Activated CD8-positive, alpha-beta memory T cell treated with anti-CD3 and anti-CD28 coated beads for 4 hours (primary cell): ENCODE measurements around the gene TNFRSF11A.

Experiments used
- DNase-seq, 2 donors: peaks; one replicate each; pipeline ENCODE4 v3.0.0-alpha.2; 2020; ENCODE audit warnings: low read depth in 2 of 2

Gene TNFRSF11A

GRCh38 chr18:62324917-62325805, at the start of gene TNFRSF11A:
TSS of gene TNFRSF11A (plus strand) at chr18:62325310. CDS start at chr18:62325353, 43 bp downstream.
- peak in 1 of 2 donors; percentile 12 for DNase-seq

DNA sequence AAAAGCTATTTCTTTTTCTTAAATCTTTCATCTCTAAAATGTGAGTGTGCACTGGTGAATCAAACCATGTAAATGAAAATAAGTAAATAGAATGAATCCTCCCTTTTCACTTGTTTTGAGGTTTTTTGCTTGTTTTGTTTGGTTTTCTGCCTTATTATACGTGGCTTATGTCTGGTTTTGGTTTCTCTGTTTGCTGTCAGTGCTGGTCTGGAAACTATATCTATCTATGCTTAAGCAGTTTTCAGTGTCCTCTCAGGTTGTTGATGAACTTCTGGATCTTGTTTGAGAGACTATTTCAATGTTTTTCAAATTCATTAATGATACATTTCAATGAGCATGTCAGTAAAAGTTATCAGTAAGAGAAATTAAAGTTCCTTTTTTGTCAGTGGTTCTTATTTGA, 48.1 kb upstream of the TNFRSF11A start:
- DNase-seq, result no peak

DNA sequence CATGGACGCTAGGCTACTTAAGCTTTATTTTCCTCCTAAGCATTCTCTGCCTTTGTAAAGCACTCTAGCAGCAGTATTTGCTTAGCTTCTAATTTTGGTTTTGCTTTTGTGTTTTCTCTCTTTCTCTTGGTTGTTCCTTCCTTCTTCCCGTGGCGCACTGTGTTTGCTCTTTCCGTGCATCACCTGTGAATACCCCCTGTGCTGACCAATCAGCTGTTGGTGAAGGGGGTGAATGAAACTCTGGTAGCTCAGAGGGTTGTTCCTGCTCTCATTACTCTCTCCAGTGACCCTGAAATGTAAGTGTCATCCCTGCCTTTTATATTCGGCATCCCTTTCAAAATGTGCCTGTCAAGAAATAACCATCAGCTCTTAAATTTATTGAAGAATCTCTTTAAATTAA, 45.5 kb upstream of the TNFRSF11A start:
- no peak for DNase-seq

DNA sequence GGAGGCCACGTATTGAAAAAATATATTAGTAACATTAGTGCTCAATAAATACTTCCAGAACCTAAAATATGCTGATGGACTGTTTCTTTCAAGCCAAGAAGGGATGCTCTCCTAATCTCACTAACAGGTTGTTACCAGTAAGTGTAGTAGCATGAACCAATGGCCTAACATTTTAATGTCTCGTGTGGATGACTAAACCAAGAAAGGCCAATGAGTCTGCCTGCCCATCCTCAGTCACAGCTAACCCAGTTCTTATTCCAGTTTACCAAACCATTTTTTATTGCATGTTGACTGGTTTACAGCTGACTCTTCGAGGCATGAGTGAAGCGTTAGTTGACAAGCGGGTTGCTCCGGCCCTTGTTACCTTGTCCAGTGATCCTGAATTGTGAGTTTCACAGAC, 45.1 kb upstream of the TNFRSF11A start:
- no peak for DNase-seq

DNA sequence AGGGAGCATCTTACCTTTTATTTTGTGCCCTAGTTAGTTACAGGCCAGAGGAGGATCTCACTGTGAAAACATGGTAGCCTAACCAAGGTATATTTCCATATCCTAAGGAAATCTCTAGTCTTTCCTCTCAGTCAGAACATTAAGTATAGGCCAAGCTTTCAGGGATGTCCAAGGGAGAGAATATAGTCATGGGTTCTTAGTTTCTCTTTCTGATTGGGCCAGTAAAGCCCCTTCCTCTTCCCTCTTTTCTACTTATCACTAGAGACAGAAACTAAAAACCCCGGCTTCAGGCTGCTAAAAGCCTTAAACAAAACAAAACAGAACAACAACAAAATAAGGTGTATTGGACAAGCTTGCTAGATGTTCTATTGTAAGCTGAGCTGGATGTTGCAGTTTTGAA, 44.3 kb upstream of the TNFRSF11A start:
- no peak for DNase-seq

DNA sequence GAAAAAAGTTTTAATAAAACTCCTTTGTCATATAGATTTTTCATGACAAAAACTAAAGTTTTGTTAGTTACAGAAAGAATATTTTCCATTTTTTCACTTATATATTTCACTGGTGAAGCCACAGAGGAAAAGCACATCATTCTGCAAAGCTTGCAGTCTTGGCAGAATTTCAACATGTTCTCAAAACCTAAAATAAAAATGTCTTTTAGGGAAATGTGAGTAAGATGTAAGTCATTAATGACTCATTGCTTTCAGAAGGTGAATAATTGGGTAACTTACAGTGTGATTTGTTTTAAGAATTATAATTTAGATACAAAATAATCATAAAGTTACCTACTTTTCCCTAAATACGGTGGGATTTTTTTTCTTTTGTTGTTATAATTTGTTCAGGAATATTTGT, 43.4 kb upstream of the TNFRSF11A start:
- no peak for DNase-seq

DNA sequence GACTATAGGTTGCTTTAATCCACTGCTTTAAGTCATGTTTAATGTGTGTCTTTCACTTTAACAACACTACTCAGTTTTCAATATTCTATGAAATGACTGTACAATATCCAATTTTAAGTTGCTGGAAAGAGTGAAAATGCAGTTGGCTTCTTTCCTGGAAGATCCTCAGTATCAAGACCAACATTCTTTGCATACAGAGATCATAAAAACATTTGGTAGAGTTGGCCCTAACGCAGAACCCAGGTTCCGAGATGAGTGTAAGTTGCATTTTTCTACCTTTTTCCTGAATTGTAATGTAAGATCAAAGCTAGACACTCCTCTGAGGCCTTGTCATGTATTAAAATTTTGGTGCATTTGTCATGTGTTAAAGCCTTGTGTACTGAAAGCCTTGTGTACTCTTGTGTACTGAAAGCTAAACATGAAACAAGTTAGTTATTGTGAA, 42.9 kb upstream of the TNFRSF11A start:
- DNase-seq, result no peak

DNA sequence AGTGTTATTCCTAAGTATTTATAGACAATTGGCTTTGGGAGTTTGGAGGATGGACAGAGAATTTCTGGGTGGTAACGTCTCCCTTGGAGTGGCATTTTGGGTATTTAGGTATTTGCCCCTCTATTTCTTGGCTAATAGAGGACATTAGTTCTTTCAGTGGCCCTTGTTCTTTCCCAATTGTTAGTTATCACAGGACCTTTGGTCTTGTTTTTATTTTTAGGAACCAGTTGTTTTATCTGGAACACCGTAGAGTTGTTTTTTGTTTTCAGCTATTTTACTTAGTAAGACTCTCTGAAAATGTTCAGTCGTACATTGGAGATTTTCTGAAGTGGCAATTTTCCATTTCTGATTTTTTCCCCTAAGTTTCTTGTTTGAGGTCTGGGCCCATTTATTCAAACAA, 40.5 kb upstream of the TNFRSF11A start:
- no peak for DNase-seq

DNA sequence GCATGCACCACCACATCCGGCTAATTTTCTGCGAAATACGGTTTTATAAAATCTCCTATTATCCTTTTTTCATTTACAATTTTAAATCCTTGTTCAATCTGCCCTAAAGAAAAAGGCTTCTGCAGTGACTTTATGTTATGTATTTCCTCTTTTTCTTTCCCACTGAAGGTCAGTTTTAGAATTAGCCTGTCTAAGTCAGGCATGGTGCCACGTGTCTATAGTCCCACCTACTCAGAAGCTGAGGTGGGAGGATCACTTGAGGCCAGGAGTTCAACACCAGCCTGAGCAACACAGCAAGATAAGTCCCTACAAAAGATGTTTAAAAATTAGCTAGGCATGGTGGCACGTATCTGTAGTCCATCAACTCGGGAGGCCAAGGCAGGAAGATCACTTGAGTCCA, 39.8 kb upstream of the TNFRSF11A start:
- no peak for DNase-seq

- no peak for DNase-seq
These were observed 37.1 kb upstream of the TNFRSF11A start for GRCh38 chr18:62287781-62288664.

GRCh38 chr18:62288665-62289008, 36.5 kb upstream of the TNFRSF11A start:
- DNase-seq, result no peak

GRCh38 chr18:62289047-62289446, 36.1 kb upstream of the TNFRSF11A start:
- DNase-seq, result no peak

DNA sequence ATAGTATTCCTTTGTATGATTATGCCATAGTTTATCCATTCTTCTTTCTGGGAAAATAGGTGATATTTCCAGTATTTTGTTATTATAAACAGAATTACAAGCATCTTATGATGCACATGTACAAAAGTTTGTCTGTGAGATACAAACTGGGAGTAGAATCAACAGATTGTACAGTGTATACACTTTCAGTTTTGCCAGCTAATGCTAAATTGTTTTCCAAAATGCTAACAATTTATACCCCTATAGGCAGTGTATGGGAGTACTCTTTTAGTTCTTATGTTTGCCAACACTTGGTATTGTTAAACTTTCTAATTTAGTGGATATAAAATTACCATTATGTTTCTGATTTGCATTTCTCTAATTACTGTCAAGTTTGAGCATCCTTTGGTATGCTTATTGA, 31.0 kb upstream of the TNFRSF11A start:
- DNase-seq, result no peak

DNA sequence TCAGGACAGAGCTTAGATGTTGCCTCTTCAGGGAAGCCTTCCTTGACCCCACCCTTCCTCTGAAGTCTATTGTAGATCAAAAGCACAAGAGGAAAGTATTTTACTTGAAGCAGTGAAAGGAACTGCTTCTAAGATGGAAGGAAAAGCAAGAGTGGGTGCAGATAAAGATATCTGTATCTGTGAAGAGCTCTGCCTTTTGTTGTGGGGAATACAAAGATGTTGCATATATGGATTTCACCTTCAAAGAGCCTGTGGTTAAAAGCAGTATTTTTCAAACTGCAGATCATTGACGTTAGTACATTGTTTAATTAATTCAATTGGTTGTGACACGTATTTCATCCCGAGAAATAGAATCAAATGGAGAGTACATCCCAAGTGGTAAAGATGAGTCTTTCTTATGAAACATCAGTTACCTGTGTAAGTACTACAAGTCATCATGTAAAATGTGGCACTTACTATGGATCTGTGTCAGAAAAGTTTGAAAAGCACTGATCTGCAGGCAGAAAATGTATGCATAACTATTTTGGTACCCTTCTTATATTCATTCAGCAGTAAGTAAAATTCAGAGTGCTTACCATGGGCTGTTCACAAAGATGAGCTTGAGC, 24.6 kb upstream of the TNFRSF11A start:
- DNase-seq, result no peak

GRCh38 chr18:62301322-62301721, 23.8 kb upstream of the TNFRSF11A start:
- DNase-seq, result no peak

DNA sequence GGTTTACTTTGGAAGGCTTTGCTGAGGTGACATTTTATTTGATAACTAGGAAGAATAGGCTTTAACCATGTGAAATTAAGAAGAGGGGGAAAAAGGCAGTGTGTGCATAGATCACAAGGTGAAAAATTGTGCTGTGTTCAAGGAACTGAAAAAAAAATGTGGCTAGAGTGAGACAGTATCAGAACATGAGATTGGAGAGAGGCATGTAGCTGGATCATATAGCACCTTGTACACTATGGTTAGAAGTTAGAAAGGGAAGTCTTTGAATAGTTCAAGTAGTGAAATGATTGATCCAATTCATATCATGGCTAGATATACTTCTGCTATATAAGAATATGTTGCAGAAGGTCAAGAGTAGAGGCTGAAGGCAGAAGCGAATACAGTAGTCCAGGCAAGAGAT, 12.3 kb upstream of the TNFRSF11A start:
- no peak for DNase-seq

DNA sequence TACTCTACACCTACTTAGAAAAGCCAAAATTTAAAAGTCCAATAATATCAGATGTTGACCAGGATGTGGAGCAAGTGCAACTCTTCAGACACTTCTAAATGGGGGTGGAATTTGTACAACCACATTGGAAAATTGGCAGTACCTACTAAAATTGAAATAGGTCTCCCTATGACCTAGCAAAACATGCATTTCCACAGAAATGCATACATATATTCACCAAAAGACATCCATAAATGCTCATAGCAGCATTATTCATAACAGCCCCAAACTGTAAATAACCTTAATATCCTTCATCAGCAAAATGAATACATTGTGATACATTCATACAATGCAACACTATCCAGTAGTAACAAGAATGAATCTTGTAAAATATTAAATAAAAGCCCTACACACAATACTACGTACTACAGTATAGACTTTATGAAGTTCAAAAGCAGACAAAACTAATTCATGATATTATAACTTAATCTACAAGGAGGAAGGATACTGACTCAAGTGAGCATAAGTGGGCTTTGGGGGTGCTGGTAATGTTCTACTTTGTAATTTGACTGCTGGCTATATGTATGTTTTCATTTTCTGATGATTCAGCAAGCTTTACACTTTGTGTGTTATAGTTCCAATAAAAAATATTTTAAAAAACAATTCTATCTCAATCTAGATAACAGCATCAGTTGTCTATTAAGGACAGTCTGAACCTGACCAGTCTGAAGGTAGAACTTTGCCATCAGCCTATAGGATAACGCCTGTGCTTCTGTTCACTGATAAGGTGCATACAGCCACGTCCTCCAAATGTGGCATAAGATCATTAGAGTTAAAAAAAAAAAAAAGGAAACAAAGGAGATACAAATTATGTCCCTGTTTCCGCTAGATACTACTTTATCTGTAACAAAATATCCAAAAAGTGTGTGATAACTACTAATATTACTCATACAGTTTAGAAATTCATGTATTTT, 6.6 kb upstream of the TNFRSF11A start:
- no peak for DNase-seq

- DNase-seq, result no peak
These were observed 3.9 kb upstream of the TNFRSF11A start for GRCh38 chr18:62321201-62321600.

DNA sequence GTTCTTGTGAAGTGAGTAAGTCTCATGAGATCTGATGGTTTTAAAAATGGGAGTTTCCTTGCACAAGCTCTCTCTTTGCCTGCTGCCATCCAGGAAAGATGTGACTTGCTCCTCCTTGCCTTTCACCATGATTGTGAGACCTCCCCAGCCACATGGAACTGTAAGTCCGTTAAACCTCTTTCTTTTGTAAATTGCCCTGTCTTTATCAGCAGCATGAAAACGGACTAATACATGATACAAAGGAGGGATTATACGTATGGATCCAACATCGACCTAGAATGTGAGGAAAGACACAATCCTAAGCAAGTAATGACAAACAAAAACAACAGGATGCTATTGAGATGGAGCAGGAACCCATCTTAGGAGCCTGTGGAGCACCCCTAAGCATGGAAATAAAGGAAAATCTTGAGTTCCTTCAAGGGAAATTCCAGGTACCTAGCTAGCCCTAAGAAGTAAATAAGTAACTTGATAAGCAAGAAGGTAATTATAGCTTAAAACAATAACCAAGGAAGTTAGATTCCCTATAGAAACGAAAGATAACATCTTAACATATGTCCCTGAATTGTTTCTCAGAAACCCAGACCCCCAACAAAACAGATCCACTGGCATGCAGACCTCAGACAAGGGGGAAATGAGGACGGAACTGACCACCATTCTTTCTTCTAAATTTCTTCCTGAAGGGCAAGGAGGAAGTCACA, 1.5 kb upstream of the TNFRSF11A start:
- no peak for DNase-seq

DNA sequence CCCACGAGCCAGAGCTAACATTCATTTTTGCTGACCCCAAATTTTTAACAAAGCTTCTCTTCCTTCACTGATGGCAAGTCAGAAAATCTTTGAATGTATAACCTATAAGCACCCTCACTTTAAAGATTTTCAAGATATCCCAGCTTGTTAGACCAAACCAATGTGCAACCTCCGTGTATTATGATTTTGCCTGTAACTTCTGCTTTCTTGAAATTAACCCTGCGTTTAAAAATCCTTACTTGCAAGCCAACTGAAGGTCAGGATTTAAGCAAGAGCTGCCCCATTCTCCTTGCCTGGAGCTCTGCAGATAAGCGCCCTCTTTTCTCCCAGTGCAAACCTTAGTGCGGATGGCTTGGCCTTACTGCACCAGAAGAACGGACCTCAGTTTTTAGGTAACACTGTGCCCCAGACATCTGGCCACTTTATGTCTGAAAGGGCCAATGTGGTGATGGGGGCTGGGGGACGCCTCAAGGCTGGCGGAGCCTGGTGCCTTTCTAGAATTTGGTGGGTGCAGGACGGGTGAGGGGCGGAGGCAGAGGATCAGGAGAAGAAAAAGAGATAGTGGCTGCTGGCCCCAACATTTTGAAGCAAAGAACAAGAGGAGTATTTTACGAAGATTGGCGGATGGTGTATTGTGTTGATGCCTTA, 805 bp upstream of the TNFRSF11A start:
- DNase-seq, result no peak
